ENCODE measurements around the gene ST6GALNAC6. TPM values are rescaled to one million over a fixed set of nuclear protein-coding genes. Genes with fewer than 3 reads are reported as not detected.
A peak's percentile ranks its signal among the peaks of the same experiment; 100 is the strongest.

ST6GALNAC6 gene
- total RNA-seq, 4 donors from 2014 or later: 14.5 to 69.4 (median 26.1) TPM

GRCh38 chr9:127835991-127836516 is 63.3 kb downstream of the ST6GALNAC6 start:
- Histone ChIP-seq H3K4me3 (peak overlapping the region in 1 of 4 donors; percentile 26), H3K27ac (peak overlapping the region; percentile 63 to 96 (median 84)), H3K36me3 (no peaks in the 10 kb centered on the region), H3K27me3 (no peaks in the 10 kb centered on the region), H3K4me1 (peaks cover 28 to 93% (median 63%) of the 10 kb centered on the region in 3 donors), H3K9me3 (no peaks in the 10 kb centered on the region)
- TF ChIP-seq CTCF (IDR thresholded peaks at IDR 0.05): no peak
- TF ChIP-seq POLR2A (IDR thresholded peaks at IDR 0.05): no peak
- intact Hi-C loops (cut with DNase I): no loop called here
- no peak for DNase-seq
- WGBS, 2 donors: 27 to 55% methylated on average over 8 to 12 of the region's 17 CpGs

Small RNAs within 50 kb of the gene (small RNA-seq; reads per million reads assigned to genes)
- gene MIR4672: 0 to 0.28 (median 0) reads per million in 4 donors
- gene RNA5SP296: 0 reads per million in 4 donors

Other genes with a start within 250 kb of the ST6GALNAC6 start
- gene CFAP157, start 192.6 kb downstream of the ST6GALNAC6 start, total RNA-seq: under 1 TPM in 1 of 4 donors, not detected in 3; 0.19 TPM
- 10 to 100 TPM in 3 of 4 donors, 1 to 10 TPM in 1; 4.5 to 12.6 (median 11.6) TPM for gene PTRH1, start 183.9 kb downstream of the ST6GALNAC6 start, total RNA-seq
- gene TTC16, start 183.5 kb downstream of the ST6GALNAC6 start, total RNA-seq: under 1 TPM in 2 of 4 donors, not detected in 2; under 0.01 to 0.23 TPM
- gene TOR2A, start 164.3 kb downstream of the ST6GALNAC6 start, total RNA-seq: 10 to 100 TPM; 10.7 to 12.5 (median 11.5) TPM
- 1 to 10 TPM in 3 of 4 donors, under 1 TPM in 1; 0.38 to 4.8 (median 2.8) TPM for gene SH2D3C, start 120.9 kb downstream of the ST6GALNAC6 start, total RNA-seq
- 10 to 100 TPM; 22.3 to 53.2 (median 41.2) TPM for gene CDK9, start 113.6 kb downstream of the ST6GALNAC6 start, total RNA-seq
- gene FPGS, start 96.7 kb downstream of the ST6GALNAC6 start, total RNA-seq: 10 to 100 TPM; 38.2 to 52.0 (median 47.0) TPM
- 10 to 100 TPM in 3 of 4 donors, 1 to 10 TPM in 1; 7.2 to 32.8 (median 18.0) TPM for gene ENG, start 44.9 kb downstream of the ST6GALNAC6 start, total RNA-seq
- gene AK1, start 21.9 kb downstream of the ST6GALNAC6 start, total RNA-seq: 10 to 100 TPM; 11.1 to 36.1 (median 26.8) TPM
- 10 to 100 TPM; 12.5 to 33.0 (median 23.8) TPM for gene ST6GALNAC4, start 17.4 kb upstream of the ST6GALNAC6 start, total RNA-seq
- 1 to 10 TPM in 3 of 4 donors, not detected in 1; 3.1 to 4.6 (median 3.6) TPM for gene PIP5KL1, start 31.2 kb upstream of the ST6GALNAC6 start, total RNA-seq
- 10 to 100 TPM; 12.5 to 18.5 (median 15.7) TPM for gene DPM2, start 38.3 kb upstream of the ST6GALNAC6 start, total RNA-seq
- 10 to 100 TPM; 16.9 to 65.0 (median 24.0) TPM for gene EEIG1, start 81.4 kb upstream of the ST6GALNAC6 start, total RNA-seq
- 1 to 10 TPM; 6.3 to 8.8 (median 7.8) TPM for gene NAIF1, start 167.7 kb upstream of the ST6GALNAC6 start, total RNA-seq
- 10 to 100 TPM; 15.8 to 37.9 (median 24.1) TPM for gene SLC25A25, start 168.6 kb upstream of the ST6GALNAC6 start, total RNA-seq
- gene PTGES2, start 228.1 kb upstream of the ST6GALNAC6 start, total RNA-seq: 100 to 1,000 TPM in 1 of 4 donors, 10 to 100 TPM in 3; 54.2 to 118 (median 83.0) TPM
- 100 to 1,000 TPM in 3 of 4 donors, 10 to 100 TPM in 1; 36.2 to 931 (median 809) TPM for gene LCN2, start 249.8 kb upstream of the ST6GALNAC6 start, total RNA-seq